IMR-90 (cell line): ENCODE measurements around the gene RGS3. TPM values are rescaled to one million over a fixed set of nuclear protein-coding genes. Genes with fewer than 3 reads are reported as not detected.
A peak's percentile ranks its signal among the peaks of the same experiment; 100 is the strongest.

ENCODE experiments used
- ATAC-seq: fragments of 200-7000 bp; cut with Tn5 transposase; 2 replicates; pipeline ENCODE4 v1.9.1; 2020; ENCODE audit warnings: low read depth, mild to moderate bottlenecking, moderate library complexity
- BruUV-seq: library from RNA; stranded (reverse); fragments of 400-500 nt; replicated peaks from 2 replicates; lab custom pipeline; 2021; lab: Mats Ljungman, UMichigan
- CTCF ChIA-PET: fragments of 300-600 bp; formaldehyde crosslinking; extraction: SDS; loops from one replicate; lab custom pipeline; 2021; ENCODE audit warnings: antibody characterized with exemption; lab: Yijun Ruan, JAX
- POLR2A ChIA-PET: fragments of 300-600 bp; sonication (Branson Sonifier 250); formaldehyde crosslinking; loops from one replicate; lab custom pipeline; 2022; ENCODE audit warnings: antibody characterized with exemption; ENCODE audit not compliant: unreplicated experiment; lab: Charles Lee
- DNase-seq: peaks from one replicate; pipeline ENCODE4 v3.0.0; 2013
- H2AFZ ChIP-seq: replicated peaks from 2 replicates; pipeline ENCODE3; 2013; ENCODE audit warnings: low read length, mild to moderate bottlenecking; ENCODE audit not compliant: poor library complexity
- H2AK5ac ChIP-seq: 2 replicates; pipeline ENCODE4 v1.6.1; 2013; ENCODE audit warnings: low read depth, low read length, inconsistent platforms
- H2AK9ac ChIP-seq: replicated peaks from 2 replicates; pipeline ENCODE3; 2013; ENCODE audit warnings: mild to moderate bottlenecking, low read depth, low read length, moderate library complexity; ENCODE audit not compliant: poor library complexity
- H2BK120ac ChIP-seq: 2 replicates; pipeline ENCODE4 v1.6.1; 2013; ENCODE audit warnings: low read depth, low read length, inconsistent platforms
- H2BK15ac ChIP-seq: 3 replicates; pipeline ENCODE4 v1.6.1; 2013; ENCODE audit warnings: low read depth, low read length, inconsistent platforms
- H2BK20ac ChIP-seq: 2 replicates; pipeline ENCODE4 v1.6.1; 2013; ENCODE audit warnings: low read depth, mild to moderate bottlenecking, inconsistent platforms, low read length, moderate library complexity
- H2BK5ac ChIP-seq: 2 replicates; pipeline ENCODE4 v1.6.1; 2013; ENCODE audit warnings: mild to moderate bottlenecking, low read depth, low read length, inconsistent platforms; ENCODE audit not compliant: poor library complexity, severe bottlenecking
- H3K14ac ChIP-seq: replicated peaks from 2 replicates; pipeline ENCODE4 v1.6.1; 2013; ENCODE audit warnings: low read depth, low read length, inconsistent platforms
- H3K18ac ChIP-seq: 2 replicates; pipeline ENCODE4 v1.6.1; 2013; ENCODE audit warnings: low read depth, low read length, control low read depth
- H3K23ac ChIP-seq: 2 replicates; pipeline ENCODE4 v1.6.1; 2013; ENCODE audit warnings: low read depth, low read length, inconsistent platforms
- H3K27ac ChIP-seq: 2 replicates; pipeline ENCODE4 v1.5.1; 2013; ENCODE audit warnings: mild to moderate bottlenecking, control low read depth, low read length; ENCODE audit not compliant: insufficient read depth
- H3K27me3 ChIP-seq: 2 replicates; pipeline ENCODE4 v1.6.1; 2013; ENCODE audit warnings: low read length; ENCODE audit not compliant: control insufficient read depth, insufficient read depth
- H3K36me3 ChIP-seq: 2 replicates; pipeline ENCODE4 v1.6.1; 2013; ENCODE audit warnings: low read length, mixed read lengths; ENCODE audit not compliant: control insufficient read depth, insufficient read depth
- H3K4ac ChIP-seq: 2 replicates; pipeline ENCODE4 v1.6.1; 2013; ENCODE audit warnings: low read depth, low read length, inconsistent platforms
- H3K4me1 ChIP-seq: 2 replicates; pipeline ENCODE4 v1.6.1; 2013; ENCODE audit warnings: low read length, mixed read lengths; ENCODE audit not compliant: control insufficient read depth, insufficient read depth
- H3K4me2 ChIP-seq: 2 replicates; pipeline ENCODE4 v1.6.1; 2013; ENCODE audit warnings: low read depth, mild to moderate bottlenecking, control low read depth, low read length, moderate library complexity
- H3K4me3 ChIP-seq: 2 replicates; pipeline ENCODE4 v1.5.1; 2013; ENCODE audit warnings: low read depth, mild to moderate bottlenecking, control low read depth, low read length, moderate library complexity; ENCODE audit not compliant: insufficient read depth
- H3K56ac ChIP-seq: 2 replicates; pipeline ENCODE4 v1.6.1; 2013; ENCODE audit warnings: low read length, inconsistent platforms; ENCODE audit not compliant: insufficient read depth; ENCODE audit errors: extremely low read depth
- H3K79me1 ChIP-seq, 2 experiments: 2 replicates each; pipeline ENCODE4 v1.6.1; 2013; ENCODE audit warnings: low read length in 2 of 2, inconsistent platforms in 1 of 2, low read depth in 1 of 2
- H3K9ac ChIP-seq: 2 replicates; pipeline ENCODE4 v1.6.1; 2013; ENCODE audit warnings: low read depth, low read length, control low read depth
- H3K9me1 ChIP-seq: 2 replicates; pipeline ENCODE4 v1.6.1; 2013; ENCODE audit warnings: low read length, inconsistent platforms; ENCODE audit not compliant: insufficient read depth
- H3K9me3 ChIP-seq: 2 replicates; pipeline ENCODE4 v1.6.1; 2013; ENCODE audit warnings: low read length; ENCODE audit not compliant: control insufficient read depth, insufficient read depth
- H4K20me1 ChIP-seq: 2 replicates; pipeline ENCODE4 v1.6.1; 2013; ENCODE audit warnings: low read length, inconsistent platforms; ENCODE audit not compliant: insufficient read depth
- H4K5ac ChIP-seq: 2 replicates; pipeline ENCODE4 v1.6.1; 2013; ENCODE audit warnings: mild to moderate bottlenecking, low read depth, low read length, control low read depth
- H4K8ac ChIP-seq, 2 experiments: 2 replicates each; pipeline ENCODE4 v1.6.1; 2013; ENCODE audit warnings: low read depth in 2 of 2, low read length in 2 of 2, control low read depth in 1 of 2, inconsistent platforms in 1 of 2
- H4K91ac ChIP-seq: 2 replicates; pipeline ENCODE4 v1.6.1; 2013; ENCODE audit warnings: low read depth, low read length, inconsistent platforms; ENCODE audit not compliant: insufficient read depth
- CEBPB ChIP-seq: IDR thresholded peaks from 2 replicates; pipeline ENCODE4 v1.6.1; 2012; ENCODE audit warnings: low read depth, low read length, improper control_type of control experiment
- MAZ ChIP-seq: IDR thresholded peaks from 2 replicates; pipeline ENCODE4 v1.6.1; 2012; ENCODE audit warnings: low read depth, mild to moderate bottlenecking, low read length, improper control_type of control experiment, moderate library complexity, borderline replicate concordance
- SMC3 ChIP-seq: fragments of 150-350 bp; IDR thresholded peaks from 2 replicates; pipeline ENCODE4 v1.6.1; 2016; ENCODE audit warnings: low read depth, mild to moderate bottlenecking, antibody characterized with exemption, low read length, moderate library complexity
- WGBS, 2 experiments: methylation state at CpG; one replicate each; pipeline versions ENCODE4 v1.1.5 to v1.1.7; 2013; ENCODE audit warnings: missing lambda C conversion rate in 2 of 2; ENCODE audit not compliant: insufficient read length in 1 of 2; ENCODE audit errors: extremely low coverage in 2 of 2; 5-methylcytosine and 5-hydroxymethylcytosine counted together
- dilution Hi-C: fragments of 300-500 bp; cut with HindIII; formaldehyde crosslinking; loops from one replicate; pipeline ENCODE4 v1.14.3; 2018; ENCODE audit warnings: low sequenced_read_pairs; ENCODE audit not compliant: unreplicated experiment
- in situ Hi-C: fragments of 300-500 bp; cut with MboI; formaldehyde crosslinking; loops from 3 replicates; pipeline ENCODE4 v1.14.3; 2019; ENCODE audit warnings: low sequenced_read_pairs, inconsistent platforms, mixed read lengths
- intact Hi-C: fragments of 100-400 bp; cut with micrococcal nuclease; formaldehyde crosslinking; loops from 2 replicates; pipeline ENCODE4 v1.10.0; 2022
- polyA plus RNA-seq, 3 experiments: library from polyadenylated mRNA; depleted of rRNA; stranded (reverse); fragments of >200 nt; gene quantifications; 2 replicates each; pipeline ENCODE4 v1.2.3, GENCODE V29; 2012; ENCODE audit warnings: low replicate concordance in 1 of 3
- total RNA-seq: library from RNA; depleted of rRNA; stranded (reverse); fragments of >200 nt; gene quantifications from 2 replicates; pipeline ENCODE4 v1.2.3, GENCODE V29; 2012
- TF ChIP-seq, protein P1 (sequence below): fragments of 150-350 bp; IDR thresholded peaks from 2 replicates; pipeline ENCODE4 v1.6.1; 2017; ENCODE audit warnings: mild to moderate bottlenecking, antibody characterized with exemption, low read length, low read depth

The RGS3 gene
- total and polyA plus RNA-seq, 2 of the 4 experiments (the other 2 are of a cell fraction), result 51.8 to 65.6 TPM

DNA sequence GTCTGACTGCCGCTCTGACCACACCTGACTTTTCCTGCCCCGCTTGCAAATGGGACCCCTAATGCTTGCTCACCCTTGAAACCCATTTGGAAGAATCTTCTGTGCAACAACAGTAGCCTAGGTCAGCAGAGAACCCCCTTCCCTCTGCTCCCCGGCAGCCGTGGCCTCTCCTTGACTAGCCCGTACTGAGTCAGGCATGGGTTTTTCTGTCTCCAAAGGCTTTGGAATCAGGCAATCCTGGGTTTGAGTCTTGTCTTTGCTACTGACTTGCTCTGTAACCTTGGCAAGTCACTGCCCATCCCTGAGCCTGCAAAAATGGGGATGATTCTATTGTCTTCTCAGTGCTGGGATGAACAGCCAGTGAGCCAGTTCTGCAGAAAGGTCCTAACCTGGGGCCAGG, 135.4 kb downstream of the RGS3 start:
- Histone ChIP-seq H4K5ac (no peak overlapping the region), H3K27ac (0 out of 2 replicates have a peak overlapping the region, but pooled peaks have one; percentile 4), H2AK5ac (peak overlapping the region; percentile 29; the same call in 1 of the 2 replicates), H3K14ac (peak overlapping the region; percentile 57), H3K18ac (no peak overlapping the region), H3K4me1 (peaks cover 55% of the 10 kb centered on the region), H3K23ac (peak overlapping the region; percentile 67), H4K20me1 (peaks cover 42% of the 10 kb centered on the region), H2AFZ (no peak overlapping the region), H3K4me2 (no peak overlapping the region), H3K4me3 (no peak overlapping the region), H2AK9ac (peak overlapping the region; percentile 77), H2BK20ac (peak overlapping the region; percentile 69; the same call in 1 of the 2 replicates), H3K27me3 (no peaks in the 10 kb centered on the region), H3K79me1 (peaks cover 0 to 69% of the 10 kb centered on the region in 2 experiments; a peak in 2 of 4 replicates), H3K56ac (no peak overlapping the region), H2BK5ac (peak overlapping the region; percentile 27), H3K9ac (no peak overlapping the region), H4K8ac (peak overlapping the region in 1 of 2 experiments; percentile 87; a peak in 1 of 4 replicates), H4K91ac (peak overlapping the region; percentile 32), H3K36me3 (peaks cover 26% of the 10 kb centered on the region), H2BK15ac (peak overlapping the region; percentile 1; the same call in 1 of the 3 replicates), H3K4ac (peak overlapping the region; percentile 69), H3K9me1 (peaks cover 53% of the 10 kb centered on the region), H2BK120ac (peak overlapping the region; percentile 56; the same call in 1 of the 2 replicates), H3K9me3 (no peaks in the 10 kb centered on the region)
- ChIA-PET CTCF (no interaction called here), POLR2A (no interaction called here)
- in situ Hi-C loops (no loop called here), intact Hi-C loops (no loop called here), dilution Hi-C loops (no loop called here)
- no peak for DNase-seq
- no peak for TF ChIP-seq CEBPB
- TF ChIP-seq MAZ, result no peak
- TF ChIP-seq SMC3, result no peak
- TF ChIP-seq, protein P1, sequence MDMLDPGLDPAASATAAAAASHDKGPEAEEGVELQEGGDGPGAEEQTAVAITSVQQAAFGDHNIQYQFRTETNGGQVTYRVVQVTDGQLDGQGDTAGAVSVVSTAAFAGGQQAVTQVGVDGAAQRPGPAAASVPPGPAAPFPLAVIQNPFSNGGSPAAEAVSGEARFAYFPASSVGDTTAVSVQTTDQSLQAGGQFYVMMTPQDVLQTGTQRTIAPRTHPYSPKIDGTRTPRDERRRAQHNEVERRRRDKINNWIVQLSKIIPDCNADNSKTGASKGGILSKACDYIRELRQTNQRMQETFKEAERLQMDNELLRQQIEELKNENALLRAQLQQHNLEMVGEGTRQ, result no peak
- 80% methylated on average over 5 of the region's 5 CpGs; no CpG with 5 or more reads in 1 of the 2 experiments for WGBS, 2 experiments
- no peak for ATAC-seq
- no TSS peak for BruUV-seq
